Measurements from ENCODE around the gene MCRIP1.

MCRIP1 gene, protein sequence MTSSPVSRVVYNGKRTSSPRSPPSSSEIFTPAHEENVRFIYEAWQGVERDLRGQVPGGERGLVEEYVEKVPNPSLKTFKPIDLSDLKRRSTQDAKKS

DNA sequence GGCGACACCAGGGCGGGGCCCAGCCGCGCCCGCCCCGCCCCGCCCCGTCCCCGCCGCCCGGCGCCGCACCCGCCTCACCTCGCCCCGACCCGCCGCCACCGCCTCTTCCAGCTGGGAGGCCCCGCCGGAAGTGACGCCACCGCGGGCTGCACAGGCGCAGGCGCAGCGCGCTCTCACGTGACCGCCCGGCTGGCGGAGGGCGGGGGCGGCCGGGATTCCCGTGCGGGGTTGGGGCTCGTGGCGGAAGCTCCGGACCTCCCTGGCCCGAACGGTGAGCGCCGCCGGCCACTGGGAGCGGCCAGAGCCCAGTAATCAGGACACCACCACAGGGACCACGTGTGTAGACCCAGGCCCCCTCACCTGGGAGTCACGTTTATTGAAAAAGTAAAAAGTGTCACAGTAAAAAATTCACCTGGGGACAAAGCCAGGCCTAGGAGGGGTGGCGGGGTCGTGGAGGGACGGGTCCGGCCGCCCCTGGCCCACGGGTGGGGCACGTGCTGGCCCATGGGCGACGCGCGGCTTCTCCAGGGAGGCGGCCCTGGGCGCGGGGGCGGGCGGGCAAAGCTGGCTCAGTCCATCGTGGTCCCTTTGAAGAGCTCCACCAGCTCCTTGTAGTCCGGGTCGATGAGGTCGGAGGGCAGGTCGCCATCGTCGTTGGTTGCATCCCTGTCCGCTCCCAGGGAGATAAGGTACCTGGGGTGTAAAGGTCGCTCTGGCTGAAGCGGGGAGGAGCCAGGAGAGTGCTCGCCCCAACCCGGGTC, at the start of gene MCRIP1:
TSS of gene MCRIP1 (minus strand) at position 132 of the 761 bp plus-strand sequence. CDS start 8,785 bp downstream, outside the sequence.
- DNase-seq: peak; percentile 96 to 98
- TF ChIP-seq POLR2A (IDR thresholded peaks at IDR 0.05; ENCODE audit: low read length) (peak; percentile 70), GATA1 (IDR thresholded peaks at IDR 0.05; ENCODE audit: low read depth, low read length) (no peak)

DNA sequence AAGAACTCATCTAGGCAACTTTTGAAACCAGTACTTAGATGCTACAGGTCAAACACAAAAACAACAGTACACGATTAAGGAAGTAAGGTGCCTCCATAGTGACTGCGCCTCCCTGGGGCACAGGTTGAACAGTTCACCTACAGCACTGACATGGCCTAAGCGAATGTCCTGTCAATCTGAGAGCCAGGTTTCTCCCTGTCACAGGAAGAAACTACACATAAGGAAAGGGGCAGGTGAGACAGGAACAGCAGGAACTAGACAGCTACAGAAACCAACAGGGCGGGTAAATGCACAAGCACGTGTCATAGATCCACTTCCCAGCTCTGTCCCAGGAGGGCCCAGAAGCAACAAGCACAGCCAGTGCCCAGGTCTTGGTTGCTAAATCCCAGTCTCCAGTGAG, 46.0 kb upstream of the MCRIP1 start:
- DNase-seq: no peak

DNA sequence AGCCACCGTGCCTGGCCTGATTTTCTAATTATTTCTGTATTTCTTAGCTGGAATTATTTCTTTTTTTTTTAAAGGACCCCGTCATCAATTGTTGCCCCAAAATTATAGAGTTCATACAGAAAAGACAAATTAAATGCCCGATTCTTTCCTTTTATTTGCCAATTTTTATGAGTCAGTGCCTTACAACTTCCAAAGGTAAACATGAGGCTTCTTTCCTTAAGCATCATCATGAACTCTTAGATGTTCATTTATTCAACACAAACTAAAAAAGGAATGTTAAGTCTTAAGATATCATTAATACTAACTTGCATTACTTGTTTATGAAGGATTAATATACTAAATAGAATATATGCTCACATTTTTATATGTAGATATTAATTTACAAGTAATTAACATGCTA, 45.2 kb upstream of the MCRIP1 start:
- DNase-seq: no peak
- TF ChIP-seq GATA1 (IDR thresholded peaks at IDR 0.05; ENCODE audit: low read depth, low read length) (no peak), POLR2A (IDR thresholded peaks at IDR 0.05; ENCODE audit: low read length) (no peak)

More for the DNA sequence above, 46.0 kb upstream of the MCRIP1 start:
- TF ChIP-seq GATA1 (IDR thresholded peaks at IDR 0.05; ENCODE audit: low read depth, low read length) (no peak), POLR2A (IDR thresholded peaks at IDR 0.05; ENCODE audit: low read length) (no peak)

DNA sequence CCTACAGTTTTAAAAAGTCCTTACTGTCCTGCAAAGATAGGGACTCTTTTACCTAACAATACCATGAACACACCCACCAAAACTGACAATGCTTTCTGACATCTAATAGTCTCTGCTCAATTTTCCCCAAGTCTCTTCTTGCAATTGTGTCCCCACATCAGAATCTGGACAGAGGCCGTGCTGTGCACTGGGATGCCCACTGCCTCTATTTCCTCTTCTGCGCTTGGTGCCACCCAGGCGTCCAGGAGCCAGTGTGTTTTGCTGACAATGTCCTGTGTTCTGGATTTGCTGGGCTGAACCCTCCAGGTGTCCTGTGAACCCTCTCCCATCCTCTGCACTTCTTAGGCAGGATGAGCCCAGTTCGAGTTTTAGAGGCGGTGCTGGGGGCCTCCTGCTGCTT, 44.5 kb upstream of the MCRIP1 start:
- no peak for DNase-seq
- TF ChIP-seq GATA1 (IDR thresholded peaks at IDR 0.05; ENCODE audit: low read depth, low read length): no peak

DNA sequence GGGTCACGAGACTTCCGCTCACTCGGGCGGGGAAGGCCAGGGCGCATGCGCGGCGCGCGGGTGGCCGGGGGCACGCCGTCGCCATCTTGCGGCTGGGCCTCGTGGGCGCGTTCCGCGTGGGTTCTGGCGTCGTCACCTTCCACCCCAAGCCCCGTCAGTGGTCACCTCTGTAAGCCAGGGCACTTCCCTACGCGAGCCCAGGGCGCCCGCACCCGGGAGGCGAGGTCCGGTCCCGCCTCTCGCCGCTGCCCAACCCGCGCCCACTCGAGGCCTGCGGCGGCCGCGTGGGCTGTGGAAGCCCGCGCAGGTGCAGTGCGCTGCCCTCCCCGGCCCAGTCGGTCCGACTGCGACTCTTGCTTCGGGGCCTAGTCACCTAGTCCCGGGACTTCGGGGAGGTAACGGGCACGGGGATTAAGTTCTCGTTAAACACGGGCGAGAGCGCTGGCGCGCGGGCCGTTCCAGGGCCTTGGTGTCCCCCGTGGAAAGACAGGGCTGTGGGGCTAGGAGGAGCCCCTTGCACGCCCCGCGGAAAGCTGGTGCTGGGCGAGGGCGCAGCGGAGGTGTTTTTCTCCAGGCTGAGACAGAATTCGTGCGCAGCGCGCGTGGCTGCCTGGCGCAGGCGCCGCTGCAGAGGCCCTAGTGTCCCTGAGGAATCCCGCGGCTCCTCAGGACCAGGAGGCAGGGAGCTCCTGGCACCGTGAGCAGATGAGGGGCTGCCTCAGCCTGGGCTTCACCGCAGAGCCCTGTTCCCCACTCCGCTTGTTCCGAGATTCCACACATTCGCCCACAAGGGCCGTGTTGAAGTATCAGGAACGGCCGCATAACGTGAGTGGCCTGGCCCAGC, 38.5 kb upstream of the MCRIP1 start:
- peak; percentile 94 to 97 for DNase-seq
- TF ChIP-seq POLR2A (IDR thresholded peaks at IDR 0.05; ENCODE audit: low read length): peak; percentile 84
- TF ChIP-seq GATA1 (IDR thresholded peaks at IDR 0.05; ENCODE audit: low read depth, low read length): no peak

DNA sequence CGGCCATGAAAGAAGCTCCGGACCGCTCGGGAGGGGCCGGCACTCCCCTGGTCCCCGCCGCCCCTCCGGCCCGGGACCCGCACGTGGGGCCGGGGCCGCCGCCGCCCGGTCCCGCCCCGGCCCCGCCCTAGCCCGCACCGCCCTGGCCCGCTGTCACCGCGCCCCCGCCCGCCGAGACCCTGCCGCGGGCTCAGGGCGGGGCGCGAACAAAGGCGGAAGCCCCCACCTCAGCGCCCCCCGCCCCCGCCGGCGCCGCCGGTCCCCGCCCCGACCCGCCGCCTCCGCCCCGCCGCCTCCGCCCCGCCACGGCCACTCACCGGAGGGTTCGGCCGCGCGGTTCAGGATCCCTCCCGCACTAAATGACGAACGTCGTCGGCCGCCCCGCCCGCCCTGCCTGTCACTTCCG, 37.9 kb upstream of the MCRIP1 start, which contains the start of gene ARHGDIA:
TSS of gene ARHGDIA (minus strand) at position 357 of the 406 bp plus-strand sequence. CDS start 1,407 bp downstream, outside the sequence.
- TF ChIP-seq POLR2A (IDR thresholded peaks at IDR 0.05; ENCODE audit: low read length) (no peak), GATA1 (IDR thresholded peaks at IDR 0.05; ENCODE audit: low read depth, low read length) (no peak)
- DNase-seq: no peak

DNA sequence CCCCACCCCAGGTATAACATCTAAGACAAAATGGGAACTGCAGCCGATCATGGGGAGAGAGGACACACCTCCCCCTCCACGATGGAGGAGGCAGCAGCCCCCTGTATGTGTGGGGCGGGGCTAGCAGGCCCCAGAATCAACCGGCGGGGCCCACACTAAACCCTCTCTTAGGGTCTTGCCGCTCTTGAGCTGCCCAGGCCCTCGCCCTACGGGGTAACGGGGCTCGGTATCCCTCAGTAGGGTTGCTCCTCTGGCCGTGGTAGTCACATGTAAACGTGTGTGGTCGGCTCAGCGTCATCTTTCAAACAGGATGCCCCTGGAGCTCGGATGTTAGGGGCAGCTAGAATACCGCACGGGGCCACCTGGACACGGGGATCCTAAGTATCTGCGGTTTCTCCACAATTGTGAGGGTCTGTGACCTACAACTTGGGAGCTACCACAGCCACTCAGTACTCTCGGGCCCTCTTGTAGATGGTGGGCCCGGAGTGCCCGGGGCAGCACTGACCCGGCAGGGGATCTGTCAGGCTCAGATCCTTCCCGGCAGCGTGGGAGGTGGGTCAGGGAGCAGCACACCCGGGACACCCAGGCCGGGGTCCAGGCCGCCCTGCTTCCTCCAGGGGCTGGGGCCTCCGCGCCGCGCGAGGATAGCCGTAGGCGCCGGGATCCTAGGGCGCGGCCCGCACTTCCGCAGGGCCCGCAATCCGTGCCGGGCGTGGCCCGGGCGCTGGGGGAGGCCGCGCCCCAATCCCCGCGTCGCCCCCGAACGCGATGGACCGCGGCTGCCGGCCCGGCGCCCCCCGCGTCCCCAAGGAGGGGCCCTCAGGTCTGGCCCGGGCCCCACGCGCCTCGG, 37.3 kb upstream of the MCRIP1 start:
- TF ChIP-seq POLR2A (IDR thresholded peaks at IDR 0.05; ENCODE audit: low read length): no peak
- no peak for TF ChIP-seq GATA1 (IDR thresholded peaks at IDR 0.05; ENCODE audit: low read depth, low read length)
- peak; percentile 62 to 74 for DNase-seq

DNA sequence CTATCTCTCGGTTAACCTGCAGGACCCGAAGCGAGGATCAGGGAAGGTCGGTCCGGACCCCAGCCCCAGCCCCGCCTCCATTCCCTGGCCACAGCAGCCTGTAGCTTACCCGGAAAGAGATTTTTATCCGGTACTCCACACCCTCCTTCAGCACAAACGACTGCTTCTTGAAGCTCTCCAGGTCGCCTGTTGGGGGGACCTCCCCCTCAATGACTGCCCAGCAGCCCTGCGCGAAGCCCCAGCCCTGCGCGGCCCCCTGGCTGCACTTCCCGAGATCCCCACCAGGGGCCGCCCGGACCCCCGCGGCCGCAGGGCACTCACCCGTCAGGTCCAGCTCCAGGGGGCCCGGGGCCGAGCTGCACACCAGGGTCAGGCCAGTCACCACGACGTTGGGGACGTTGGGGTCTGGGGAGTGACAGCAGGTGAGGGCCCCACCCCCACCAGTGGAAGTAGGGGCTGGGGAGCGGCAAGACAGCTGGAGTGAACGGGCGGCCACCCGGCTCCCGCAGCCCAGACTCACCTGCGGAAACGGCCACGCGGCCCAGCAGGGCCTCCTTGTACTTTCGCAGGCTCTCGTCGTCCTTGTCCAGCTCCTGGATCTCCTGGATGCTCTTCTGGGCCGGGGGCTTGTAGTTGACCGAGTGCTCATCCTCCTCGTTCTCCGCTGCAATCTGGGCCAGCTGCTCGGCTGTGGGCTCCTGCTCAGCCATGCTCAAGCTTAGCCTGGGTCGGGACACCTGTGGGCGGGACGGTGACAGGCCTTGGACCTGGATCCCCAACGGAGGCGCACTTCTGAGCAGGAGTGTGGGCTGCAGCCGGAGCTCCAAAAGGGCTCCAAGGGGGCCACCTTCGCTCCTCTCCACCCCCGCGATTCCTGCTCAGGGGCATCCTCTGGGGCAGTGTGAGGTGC, 36.4 kb upstream of the MCRIP1 start:
- TF ChIP-seq POLR2A (IDR thresholded peaks at IDR 0.05; ENCODE audit: low read length) (no peak), GATA1 (IDR thresholded peaks at IDR 0.05; ENCODE audit: low read depth, low read length) (no peak)
- peak; percentile 53 to 68 for DNase-seq

DNA sequence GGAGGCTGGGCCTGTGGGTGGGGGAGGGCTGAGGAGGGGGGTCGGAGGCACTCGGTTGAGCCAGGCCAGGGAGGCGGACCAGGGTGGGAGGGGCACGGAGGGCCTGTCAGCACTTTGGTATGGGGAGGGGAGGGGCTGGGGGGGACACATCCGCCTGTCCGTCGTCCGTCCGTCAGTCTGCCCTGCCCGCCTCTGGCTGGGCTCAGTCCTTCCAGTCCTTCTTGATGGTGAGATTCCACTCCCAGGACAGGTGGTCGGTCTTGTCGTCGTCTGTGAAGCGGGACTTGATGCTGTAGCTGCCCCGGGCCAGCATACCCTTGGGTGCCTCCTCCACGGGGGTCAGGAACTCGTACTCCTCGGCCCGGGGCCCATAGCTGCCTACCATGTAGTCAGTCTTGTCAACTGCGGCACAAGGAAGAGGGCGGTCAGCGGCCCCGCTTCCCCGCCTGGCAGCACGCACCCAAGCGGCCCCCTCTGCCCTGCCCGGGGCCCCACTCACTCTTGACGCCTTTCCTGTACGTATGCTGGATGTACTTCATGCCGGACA, 35.7 kb upstream of the MCRIP1 start:
- TF ChIP-seq GATA1 (IDR thresholded peaks at IDR 0.05; ENCODE audit: low read depth, low read length): no peak
- TF ChIP-seq POLR2A (IDR thresholded peaks at IDR 0.05; ENCODE audit: low read length): no peak

DNA sequence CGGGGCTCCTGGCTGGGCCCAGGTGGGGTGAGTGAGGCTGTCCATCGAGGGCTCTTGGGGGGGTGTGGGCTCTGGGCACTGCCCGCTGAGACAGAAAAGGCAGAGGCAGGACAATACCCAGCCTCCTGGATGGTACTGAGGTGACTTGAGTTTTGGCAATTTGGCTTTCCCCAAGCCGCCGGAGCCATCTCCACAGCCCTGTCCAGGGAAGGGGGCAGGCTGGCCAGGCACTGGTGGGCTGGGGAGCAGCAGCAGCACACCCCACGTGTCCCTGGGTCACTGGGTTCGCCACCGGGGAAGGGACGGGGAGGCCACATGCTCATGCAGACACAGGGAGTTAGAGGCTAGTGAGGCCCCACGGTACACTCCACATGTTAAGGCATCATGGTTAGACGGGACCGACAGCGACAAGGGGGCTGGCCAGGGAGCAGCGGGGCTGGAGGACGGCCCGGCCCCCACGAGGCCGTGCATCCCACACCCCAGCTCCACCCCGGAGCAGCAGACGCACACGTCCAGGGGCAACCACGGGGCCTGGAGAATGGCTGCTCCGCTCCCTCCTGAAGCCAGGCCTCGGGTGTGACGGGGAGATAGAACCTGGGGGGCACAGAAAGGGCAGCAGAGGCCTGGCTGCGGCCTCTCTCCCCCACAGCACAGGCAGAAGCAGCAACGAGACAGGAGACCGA, 35.0 kb upstream of the MCRIP1 start:
- DNase-seq: no peak
- TF ChIP-seq GATA1 (IDR thresholded peaks at IDR 0.05; ENCODE audit: low read depth, low read length) (no peak), POLR2A (IDR thresholded peaks at IDR 0.05; ENCODE audit: low read length) (no peak)

More for the DNA sequence above, 35.7 kb upstream of the MCRIP1 start:
- DNase-seq: peak in 1 of 2 experiments; percentile 32

DNA sequence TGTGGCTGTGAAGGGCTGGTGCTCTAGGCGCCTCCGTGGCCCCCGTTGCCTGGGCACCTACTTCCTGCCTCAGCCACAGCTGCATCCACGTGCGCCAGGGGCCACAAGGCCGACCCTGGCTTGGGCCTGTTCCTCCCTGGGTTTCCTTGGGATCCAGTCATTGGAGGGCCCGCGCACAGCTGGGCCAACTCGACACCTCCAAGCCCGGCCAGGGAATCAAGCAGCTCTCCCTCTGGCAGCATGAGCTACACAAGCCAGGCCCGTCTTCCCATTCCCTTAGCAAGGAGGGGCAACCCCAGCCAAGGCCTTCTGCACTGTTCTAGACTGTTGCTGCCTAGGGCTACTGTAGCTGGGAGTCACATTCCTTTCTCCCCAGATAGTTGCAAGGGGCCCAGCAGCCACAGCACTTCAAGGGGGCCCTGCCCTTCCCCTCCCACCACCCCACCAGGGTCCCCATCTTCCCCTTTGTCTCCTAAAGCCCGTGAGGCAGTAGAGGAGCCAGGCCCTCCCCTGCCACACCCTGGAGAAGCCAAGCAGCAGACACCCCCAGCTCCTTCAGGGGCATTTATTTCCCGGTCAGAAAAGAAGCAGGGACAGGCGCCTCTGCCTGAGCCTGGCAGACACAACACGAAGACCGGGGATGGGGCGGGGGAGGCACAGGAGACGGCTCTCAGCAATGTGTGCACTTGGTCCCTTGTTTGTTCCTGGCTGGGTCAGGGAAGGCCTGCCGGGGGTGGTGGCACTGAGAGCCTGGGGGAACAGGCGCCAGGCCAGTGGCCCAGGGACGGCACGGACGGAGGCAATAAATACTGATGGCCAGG, 34.3 kb upstream of the MCRIP1 start:
- TF ChIP-seq POLR2A (IDR thresholded peaks at IDR 0.05; ENCODE audit: low read length) (peak; percentile 58), GATA1 (IDR thresholded peaks at IDR 0.05; ENCODE audit: low read depth, low read length) (no peak)
- DNase-seq: no peak
